ENCODE results near the gene HOOK1.

DNA sequence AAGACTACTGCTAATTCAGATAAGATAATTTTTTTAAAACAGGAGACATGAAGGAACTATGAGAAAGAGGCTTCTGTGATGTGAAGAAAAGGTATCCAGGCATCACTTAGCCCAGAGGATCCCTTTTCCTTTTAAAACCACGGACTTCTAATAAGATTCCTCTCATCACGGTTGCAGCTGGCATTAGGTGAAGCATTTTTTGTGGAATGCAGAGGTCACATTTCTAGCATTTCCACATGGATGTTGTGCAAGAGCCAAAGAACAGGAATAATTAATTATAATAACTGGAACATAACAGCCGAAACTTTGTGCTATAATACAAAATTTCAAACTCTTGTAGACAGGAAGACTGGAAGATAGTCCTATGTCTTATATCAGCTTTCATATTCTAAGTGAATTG is 84.2 kb downstream of the HOOK1 start:
- TF ChIP-seq, protein P1, sequence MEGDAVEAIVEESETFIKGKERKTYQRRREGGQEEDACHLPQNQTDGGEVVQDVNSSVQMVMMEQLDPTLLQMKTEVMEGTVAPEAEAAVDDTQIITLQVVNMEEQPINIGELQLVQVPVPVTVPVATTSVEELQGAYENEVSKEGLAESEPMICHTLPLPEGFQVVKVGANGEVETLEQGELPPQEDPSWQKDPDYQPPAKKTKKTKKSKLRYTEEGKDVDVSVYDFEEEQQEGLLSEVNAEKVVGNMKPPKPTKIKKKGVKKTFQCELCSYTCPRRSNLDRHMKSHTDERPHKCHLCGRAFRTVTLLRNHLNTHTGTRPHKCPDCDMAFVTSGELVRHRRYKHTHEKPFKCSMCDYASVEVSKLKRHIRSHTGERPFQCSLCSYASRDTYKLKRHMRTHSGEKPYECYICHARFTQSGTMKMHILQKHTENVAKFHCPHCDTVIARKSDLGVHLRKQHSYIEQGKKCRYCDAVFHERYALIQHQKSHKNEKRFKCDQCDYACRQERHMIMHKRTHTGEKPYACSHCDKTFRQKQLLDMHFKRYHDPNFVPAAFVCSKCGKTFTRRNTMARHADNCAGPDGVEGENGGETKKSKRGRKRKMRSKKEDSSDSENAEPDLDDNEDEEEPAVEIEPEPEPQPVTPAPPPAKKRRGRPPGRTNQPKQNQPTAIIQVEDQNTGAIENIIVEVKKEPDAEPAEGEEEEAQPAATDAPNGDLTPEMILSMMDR (IDR thresholded peaks at IDR 0.05), result no peak
- no peak for TF ChIP-seq POLR2A (IDR thresholded peaks at IDR 0.05)
